ENCODE data around the gene KRTAP4-1. TPM values are rescaled to one million over a fixed set of nuclear protein-coding genes. Genes with fewer than 3 reads are reported as not detected.
"Not testable (repeated sequence)": the region's sequence is repeated elsewhere in the genome, so short reads cannot be mapped to it uniquely, and the experiment has no call there.

Gene KRTAP4-1
- not detected in 2 replicates for total RNA-seq

GRCh38 chr17:41184480-41184961, at the start of gene KRTAP4-1:
TSS of gene KRTAP4-1 (minus strand) at chr17:41184911. CDS start at chr17:41184854, 57 bp downstream.
- no peak for DNase-seq (ENCODE audit: low read depth)
- TF ChIP-seq, protein P1, sequence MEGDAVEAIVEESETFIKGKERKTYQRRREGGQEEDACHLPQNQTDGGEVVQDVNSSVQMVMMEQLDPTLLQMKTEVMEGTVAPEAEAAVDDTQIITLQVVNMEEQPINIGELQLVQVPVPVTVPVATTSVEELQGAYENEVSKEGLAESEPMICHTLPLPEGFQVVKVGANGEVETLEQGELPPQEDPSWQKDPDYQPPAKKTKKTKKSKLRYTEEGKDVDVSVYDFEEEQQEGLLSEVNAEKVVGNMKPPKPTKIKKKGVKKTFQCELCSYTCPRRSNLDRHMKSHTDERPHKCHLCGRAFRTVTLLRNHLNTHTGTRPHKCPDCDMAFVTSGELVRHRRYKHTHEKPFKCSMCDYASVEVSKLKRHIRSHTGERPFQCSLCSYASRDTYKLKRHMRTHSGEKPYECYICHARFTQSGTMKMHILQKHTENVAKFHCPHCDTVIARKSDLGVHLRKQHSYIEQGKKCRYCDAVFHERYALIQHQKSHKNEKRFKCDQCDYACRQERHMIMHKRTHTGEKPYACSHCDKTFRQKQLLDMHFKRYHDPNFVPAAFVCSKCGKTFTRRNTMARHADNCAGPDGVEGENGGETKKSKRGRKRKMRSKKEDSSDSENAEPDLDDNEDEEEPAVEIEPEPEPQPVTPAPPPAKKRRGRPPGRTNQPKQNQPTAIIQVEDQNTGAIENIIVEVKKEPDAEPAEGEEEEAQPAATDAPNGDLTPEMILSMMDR (IDR thresholded peaks at IDR 0.05; ENCODE audit: insufficient read depth, low read depth, low read length): no peak
- H3K4me3 ChIP-seq (ENCODE audit: low read depth, low read length): no peak within 1 kb of the TSS

DNA sequence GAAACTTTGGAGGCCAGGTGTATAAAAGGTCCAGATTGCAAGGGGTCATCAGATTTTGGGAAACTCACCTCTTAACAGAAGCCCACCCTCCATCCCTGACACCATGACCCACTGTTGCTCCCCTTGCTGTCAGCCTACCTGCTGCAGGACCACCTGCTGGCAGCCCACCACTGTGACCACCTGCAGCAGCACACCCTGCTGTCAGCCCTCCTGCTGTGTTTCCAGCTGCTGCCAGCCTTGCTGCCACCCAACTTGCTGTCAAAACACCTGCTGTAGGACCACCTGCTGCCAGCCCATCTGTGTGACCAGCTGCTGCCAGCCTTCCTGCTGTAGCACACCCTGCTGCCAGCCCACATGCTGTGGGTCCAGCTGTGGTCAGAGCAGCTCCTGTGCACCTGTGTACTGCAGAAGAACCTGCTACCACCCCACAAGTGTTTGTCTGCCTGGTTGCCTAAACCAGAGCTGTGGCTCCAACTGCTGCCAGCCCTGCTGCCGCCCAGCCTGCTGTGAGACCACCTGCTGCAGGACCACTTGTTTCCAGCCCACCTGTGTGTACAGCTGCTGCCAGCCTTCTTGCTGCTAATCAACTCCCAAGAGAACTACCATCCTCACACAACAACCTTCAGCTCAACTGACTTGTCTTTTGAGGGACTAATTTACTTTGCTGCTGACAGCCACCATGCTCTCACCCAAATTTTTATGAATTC, 47.8 kb upstream of the KRTAP4-1 start, which contains the start of gene KRTAP9-3:
Gene KRTAP9-3, plus strand, starts transcription at position 51 of the 707 bp plus-strand sequence. Its CDS starts 53 bp downstream, at position 104.
- H3K4me3 ChIP-seq (ENCODE audit: low read depth, low read length); DNase-seq (ENCODE audit: low read depth): not testable (repeated sequence)

DNA sequence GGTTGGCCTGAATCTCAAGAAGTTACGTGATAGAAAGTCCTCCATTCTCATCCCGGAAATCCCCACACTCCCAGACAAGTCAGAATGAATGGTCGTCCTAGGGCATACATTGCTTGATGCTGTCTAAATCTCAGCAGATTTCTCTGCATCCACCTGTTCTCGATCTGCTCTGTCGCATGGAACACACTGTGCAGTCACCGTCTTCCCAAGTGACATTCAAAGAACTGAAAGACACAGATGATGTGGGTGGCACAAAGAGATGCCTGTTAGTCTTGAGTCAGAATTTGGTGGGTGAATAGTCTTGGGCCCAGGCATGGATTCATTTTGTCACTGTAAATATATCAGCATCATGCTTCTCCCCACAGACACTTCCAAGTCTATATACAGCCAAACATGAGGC, 47.0 kb upstream of the KRTAP4-1 start:
- DNase-seq (ENCODE audit: low read depth): no peak
- TF ChIP-seq, protein P1 (IDR thresholded peaks at IDR 0.05; ENCODE audit: insufficient read depth, low read depth, low read length): no peak
- no peak overlapping the region for H3K4me3 ChIP-seq (ENCODE audit: low read depth, low read length)

GRCh38 chr17:41230094-41230493, 45.4 kb upstream of the KRTAP4-1 start:
- DNase-seq (ENCODE audit: low read depth): no peak
- TF ChIP-seq, protein P1 (IDR thresholded peaks at IDR 0.05; ENCODE audit: insufficient read depth, low read depth, low read length): no peak
- no peak overlapping the region for H3K4me3 ChIP-seq (ENCODE audit: low read depth, low read length)

- DNase-seq (ENCODE audit: low read depth); H3K4me3 ChIP-seq (ENCODE audit: low read depth, low read length): not testable (repeated sequence)
Observed at GRCh38 chr17:41226598-41227095, 41.9 kb upstream of the KRTAP4-1 start, which contains the start of gene KRTAP9-2. TSS of gene KRTAP9-2 (plus strand) at chr17:41226648. CDS start at chr17:41226655, 7 bp downstream.

- no peak for DNase-seq (ENCODE audit: low read depth)
- no peak overlapping the region for H3K4me3 ChIP-seq (ENCODE audit: low read depth, low read length)
- TF ChIP-seq, protein P1 (IDR thresholded peaks at IDR 0.05; ENCODE audit: insufficient read depth, low read depth, low read length): no peak
Observed at GRCh38 chr17:41226051-41226450, 41.3 kb upstream of the KRTAP4-1 start.

- DNase-seq (ENCODE audit: low read depth): peak; percentile 35
- H3K4me3 ChIP-seq (ENCODE audit: low read depth, low read length): no peak overlapping the region
- TF ChIP-seq, protein P1 (IDR thresholded peaks at IDR 0.05; ENCODE audit: insufficient read depth, low read depth, low read length): no peak
Observed at GRCh38 chr17:41223821-41224220, 39.1 kb upstream of the KRTAP4-1 start.

Data from fibroblast of villous mesenchyme (primary cell).